Fibroblast of villous mesenchyme (primary cell): Measurements from ENCODE around the gene API5. TPM values are rescaled to one million over a fixed set of nuclear protein-coding genes. Genes with fewer than 3 reads are reported as not detected.
A peak's percentile ranks its signal among the peaks of the same experiment; 100 is the strongest.

ENCODE experiments used
- DNase-seq: peaks from one replicate; pipeline ENCODE4 v3.0.0-alpha.2; 2010; ENCODE audit warnings: low read depth
- H3K4me3 ChIP-seq: 2 replicates; pipeline ENCODE4 v1.5.1; 2011; ENCODE audit warnings: low read depth, mild to moderate bottlenecking, low read length
- CTCF ChIP-seq: IDR thresholded peaks from 2 replicates; pipeline ENCODE4 v1.5.1; 2012; ENCODE audit warnings: low read depth, mild to moderate bottlenecking, low read length; ENCODE audit not compliant: insufficient read depth
- total RNA-seq: library from RNA; depleted of rRNA; stranded (reverse); fragments of >200 nt; gene quantifications from 2 replicates; pipeline ENCODE4 v1.2.3, GENCODE V29; 2012

The API5 gene
- 85.0 and 110 TPM in 2 replicates for total RNA-seq

- TF ChIP-seq CTCF, result peak; percentile 71
- peak within 1 kb of the TSS; percentile 96 for H3K4me3 ChIP-seq
- DNase-seq, result peak; percentile 95
Observed at GRCh38 chr11:43311791-43312607, at the start of gene API5. TSS of gene API5 (plus strand) at chr11:43311996. CDS start at chr11:43312128, 132 bp downstream.

GRCh38 chr11:43267856-43268580 lies 43.8 kb upstream of the API5 start:
- TF ChIP-seq CTCF, result no peak
- no peak overlapping the region for H3K4me3 ChIP-seq
- DNase-seq, result no peak

GRCh38 chr11:43268786-43269185 lies 43.0 kb upstream of the API5 start:
- no peak for TF ChIP-seq CTCF
- no peak overlapping the region for H3K4me3 ChIP-seq
- no peak for DNase-seq

- TF ChIP-seq CTCF, result no peak
- H3K4me3 ChIP-seq, result no peak overlapping the region
- no peak for DNase-seq
Observed at GRCh38 chr11:43269254-43269918, 42.4 kb upstream of the API5 start.

GRCh38 chr11:43270468-43270867 lies 41.3 kb upstream of the API5 start:
- TF ChIP-seq CTCF, result no peak
- no peak for DNase-seq
- no peak overlapping the region for H3K4me3 ChIP-seq

GRCh38 chr11:43278193-43278956 lies 33.4 kb upstream of the API5 start:
- TF ChIP-seq CTCF, result peak; percentile 32
- peak; percentile 13 for DNase-seq
- no peak overlapping the region for H3K4me3 ChIP-seq
